ENCODE measurements around the gene ARHGAP10.

ARHGAP10 gene

DNA sequence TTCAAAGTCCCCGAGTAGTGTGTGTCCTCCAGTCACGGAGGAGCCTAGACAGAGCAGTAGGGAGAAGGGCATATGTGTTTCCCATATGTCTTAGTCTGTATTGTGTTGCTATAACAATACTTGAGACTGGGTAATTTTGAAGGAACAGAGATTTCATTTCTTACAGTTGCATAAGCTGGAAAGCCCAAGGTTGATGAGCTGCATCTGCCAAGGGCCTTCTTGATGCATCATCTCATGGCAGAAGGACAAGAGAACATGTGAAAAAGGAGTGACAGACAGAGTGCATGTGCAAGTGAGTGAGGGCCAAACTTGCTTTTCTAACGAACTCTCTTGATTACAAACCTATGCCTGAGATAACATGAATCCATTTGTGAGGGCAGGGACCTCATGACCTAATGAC is 243.4 kb downstream of the ARHGAP10 start:
- no CpG with 5 or more reads among the region's 3 CpGs for WGBS (ENCODE audit: insufficient coverage, insufficient read length)
- H3K27me3 ChIP-seq (ENCODE audit: control insufficient read depth, insufficient read depth, low read length) = no peaks in the 10 kb centered on the region
- no peak overlapping the region for H3K27ac ChIP-seq (ENCODE audit: low read length)
- H3K4me3 ChIP-seq (ENCODE audit: low read length) = no peak overlapping the region
- no peak for DNase-seq (ENCODE audit: low read depth, low spot score)
- peaks cover 1% of the 10 kb centered on the region; the same call in 1 of the 2 replicates for H3K4me1 ChIP-seq (ENCODE audit: control insufficient read depth, insufficient read depth, low read length)
- H3K36me3 ChIP-seq (ENCODE audit: control insufficient read depth, insufficient read depth, low read length) = no peaks in the 10 kb centered on the region
- no peaks in the 10 kb centered on the region for H3K9me3 ChIP-seq (ENCODE audit: control insufficient read depth, insufficient read depth, low read length)

GRCh38 chr4:147975933-147976928 is 244.3 kb downstream of the ARHGAP10 start:
- Histone ChIP-seq H3K27ac (ENCODE audit: low read length) (no peak overlapping the region), H3K4me3 (ENCODE audit: low read length) (no peak overlapping the region), H3K9me3 (ENCODE audit: control insufficient read depth, insufficient read depth, low read length) (no peaks in the 10 kb centered on the region), H3K4me1 (ENCODE audit: control insufficient read depth, insufficient read depth, low read length) (no peaks in the 10 kb centered on the region; the same call in 1 of the 2 replicates), H3K36me3 (ENCODE audit: control insufficient read depth, insufficient read depth, low read length) (no peaks in the 10 kb centered on the region), H3K27me3 (ENCODE audit: control insufficient read depth, insufficient read depth, low read length) (no peaks in the 10 kb centered on the region)
- WGBS (ENCODE audit: insufficient coverage, insufficient read length) = no CpG with 5 or more reads among the region's 2 CpGs
- DNase-seq (ENCODE audit: low read depth, low spot score) = no peak

DNA sequence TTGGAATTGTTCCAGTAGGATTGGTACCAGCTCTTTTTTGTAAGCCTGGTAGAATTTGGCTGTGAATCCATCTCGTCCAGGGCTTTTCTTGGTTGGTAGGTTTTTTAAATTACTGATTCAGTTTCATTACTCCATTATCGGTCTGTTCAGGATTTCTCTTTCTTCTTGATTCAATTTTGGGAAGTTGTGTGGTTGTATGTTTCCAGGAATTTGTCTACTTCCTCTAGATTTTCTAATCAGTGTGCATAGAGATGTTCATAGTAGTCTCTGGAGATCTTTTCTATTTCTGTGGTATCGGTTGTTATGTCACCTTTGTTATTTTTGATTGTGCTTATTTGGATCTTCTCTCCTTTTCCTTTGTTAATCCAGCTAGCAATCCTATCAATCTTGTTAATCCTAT is 248.7 kb downstream of the ARHGAP10 start:
- no CpG with 5 or more reads among the region's 3 CpGs for WGBS (ENCODE audit: insufficient coverage, insufficient read length)
- no peaks in the 10 kb centered on the region; the same call in 1 of the 2 replicates for H3K9me3 ChIP-seq (ENCODE audit: control insufficient read depth, insufficient read depth, low read length)
- no peaks in the 10 kb centered on the region for H3K36me3 ChIP-seq (ENCODE audit: control insufficient read depth, insufficient read depth, low read length)
- no peak for DNase-seq (ENCODE audit: low read depth, low spot score)
- H3K27me3 ChIP-seq (ENCODE audit: control insufficient read depth, insufficient read depth, low read length) = no peaks in the 10 kb centered on the region; the same call in 1 of the 2 replicates
- H3K27ac ChIP-seq (ENCODE audit: low read length) = no peak overlapping the region
- H3K4me1 ChIP-seq (ENCODE audit: control insufficient read depth, insufficient read depth, low read length) = no peaks in the 10 kb centered on the region
- H3K4me3 ChIP-seq (ENCODE audit: low read length) = no peak overlapping the region

DNA sequence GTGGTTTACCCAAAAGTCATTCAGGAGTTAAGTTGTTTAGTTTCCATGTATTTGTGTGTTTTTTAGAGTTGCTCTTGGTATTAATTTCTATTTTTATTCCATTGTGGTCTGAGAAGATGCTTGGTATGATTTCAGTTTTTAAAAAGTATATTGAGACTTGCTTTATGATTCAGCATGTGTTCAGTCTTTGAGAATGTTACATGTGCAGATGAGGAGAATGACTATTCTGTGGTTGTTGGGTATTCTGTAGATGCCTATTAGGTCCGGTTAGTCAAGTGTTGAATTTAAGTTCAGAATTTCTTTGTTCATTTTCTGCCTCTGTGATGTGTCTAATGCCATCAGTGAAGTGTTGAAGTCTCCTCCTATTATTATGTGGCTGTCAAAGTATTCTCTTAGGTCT is 249.4 kb downstream of the ARHGAP10 start:
- Histone ChIP-seq H3K36me3 (ENCODE audit: control insufficient read depth, insufficient read depth, low read length) (no peaks in the 10 kb centered on the region), H3K4me1 (ENCODE audit: control insufficient read depth, insufficient read depth, low read length) (no peaks in the 10 kb centered on the region), H3K4me3 (ENCODE audit: low read length) (no peak overlapping the region), H3K9me3 (ENCODE audit: control insufficient read depth, insufficient read depth, low read length) (no peaks in the 10 kb centered on the region; the same call in 1 of the 2 replicates), H3K27me3 (ENCODE audit: control insufficient read depth, insufficient read depth, low read length) (no peaks in the 10 kb centered on the region; the same call in 1 of the 2 replicates), H3K27ac (ENCODE audit: low read length) (no peak overlapping the region)
- DNase-seq (ENCODE audit: low read depth, low spot score) = no peak
- no CpG with 5 or more reads among the region's 1 CpG for WGBS (ENCODE audit: insufficient coverage, insufficient read length)

DNA sequence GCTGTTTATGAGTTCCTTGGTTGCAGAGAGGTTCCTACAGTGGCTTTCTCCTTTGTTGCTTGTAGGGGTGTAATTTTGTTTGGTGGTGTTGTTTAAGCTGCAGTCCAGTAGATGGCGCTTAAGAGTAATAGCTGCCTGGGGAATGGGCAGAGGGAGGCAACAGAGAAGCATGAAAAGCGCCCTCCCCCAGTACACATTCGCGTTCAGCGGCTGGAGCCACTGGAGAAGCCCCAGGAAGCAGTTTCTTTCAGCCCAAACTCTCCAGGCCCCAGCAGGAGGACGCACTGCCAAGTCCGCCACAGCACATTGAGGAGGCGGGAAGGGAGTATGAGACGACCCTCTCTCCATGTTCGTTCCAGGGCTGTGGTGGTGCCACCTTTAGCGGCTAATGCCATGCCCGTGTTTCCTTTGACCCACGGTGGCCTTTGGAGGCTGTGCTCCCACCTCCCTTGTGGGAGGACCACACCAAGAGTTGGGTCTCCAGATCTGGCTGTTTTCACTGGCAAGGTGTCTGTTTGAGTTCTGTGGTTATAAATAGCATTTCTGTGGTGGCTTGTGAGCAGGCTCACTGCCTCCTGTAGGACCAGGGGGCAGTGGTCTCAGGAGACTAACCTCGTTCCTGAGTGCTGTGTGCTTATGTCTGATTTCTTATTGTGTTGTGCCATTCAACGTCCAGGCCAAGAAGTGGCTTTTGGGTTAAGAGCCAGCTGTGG is 252.3 kb downstream of the ARHGAP10 start:
- DNase-seq (ENCODE audit: low read depth, low spot score) = peak; percentile 75

GRCh38 chr4:147984778-147985138 is 252.9 kb downstream of the ARHGAP10 start:
- no CpG with 5 or more reads among the region's 2 CpGs for WGBS (ENCODE audit: insufficient coverage, insufficient read length)
- Histone ChIP-seq H3K27me3 (ENCODE audit: control insufficient read depth, insufficient read depth, low read length) (no peaks in the 10 kb centered on the region; the same call in 1 of the 2 replicates), H3K36me3 (ENCODE audit: control insufficient read depth, insufficient read depth, low read length) (no peaks in the 10 kb centered on the region), H3K27ac (ENCODE audit: low read length) (no peak overlapping the region), H3K4me1 (ENCODE audit: control insufficient read depth, insufficient read depth, low read length) (no peaks in the 10 kb centered on the region; the same call in 1 of the 2 replicates), H3K4me3 (ENCODE audit: low read length) (no peak overlapping the region), H3K9me3 (ENCODE audit: control insufficient read depth, insufficient read depth, low read length) (no peaks in the 10 kb centered on the region; the same call in 1 of the 2 replicates)
- DNase-seq (ENCODE audit: low read depth, low spot score) = no peak

More for the DNA sequence above, 252.3 kb downstream of the ARHGAP10 start:
- Histone ChIP-seq H3K4me1 (ENCODE audit: control insufficient read depth, insufficient read depth, low read length) (no peaks in the 10 kb centered on the region; the same call in 1 of the 2 replicates), H3K4me3 (ENCODE audit: low read length) (no peak overlapping the region), H3K36me3 (ENCODE audit: control insufficient read depth, insufficient read depth, low read length) (no peaks in the 10 kb centered on the region), H3K9me3 (ENCODE audit: control insufficient read depth, insufficient read depth, low read length) (no peaks in the 10 kb centered on the region; the same call in 1 of the 2 replicates), H3K27ac (ENCODE audit: low read length) (no peak overlapping the region), H3K27me3 (ENCODE audit: control insufficient read depth, insufficient read depth, low read length) (no peaks in the 10 kb centered on the region; the same call in 1 of the 2 replicates)
- WGBS (ENCODE audit: insufficient coverage, insufficient read length) = no CpG with 5 or more reads among the region's 15 CpGs

DNA sequence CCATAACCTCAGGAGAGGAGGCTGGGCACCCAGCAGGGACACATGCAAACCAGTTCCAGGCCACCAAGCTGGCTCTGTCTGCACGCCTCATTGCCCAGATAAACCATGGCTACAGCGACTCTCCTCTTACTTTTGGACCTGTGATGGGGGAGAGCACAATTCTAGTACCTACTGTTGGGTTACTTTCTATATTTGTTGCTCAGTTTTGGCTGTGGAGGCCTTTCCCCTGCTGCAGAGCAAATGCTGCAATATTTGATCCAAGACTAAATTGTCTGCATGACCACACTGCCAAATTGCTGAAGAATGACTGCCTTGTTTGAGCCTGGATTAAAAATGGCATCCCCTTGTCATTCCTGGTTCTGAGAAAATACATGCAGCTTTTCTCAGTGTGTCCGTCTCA is 253.5 kb downstream of the ARHGAP10 start:
- no peaks in the 10 kb centered on the region; the same call in 1 of the 2 replicates for H3K27me3 ChIP-seq (ENCODE audit: control insufficient read depth, insufficient read depth, low read length)
- no peak overlapping the region for H3K27ac ChIP-seq (ENCODE audit: low read length)
- no peak overlapping the region for H3K4me3 ChIP-seq (ENCODE audit: low read length)
- no CpG with 5 or more reads among the region's 3 CpGs for WGBS (ENCODE audit: insufficient coverage, insufficient read length)
- no peaks in the 10 kb centered on the region for H3K36me3 ChIP-seq (ENCODE audit: control insufficient read depth, insufficient read depth, low read length)
- no peaks in the 10 kb centered on the region; the same call in 1 of the 2 replicates for H3K9me3 ChIP-seq (ENCODE audit: control insufficient read depth, insufficient read depth, low read length)
- DNase-seq (ENCODE audit: low read depth, low spot score) = no peak
- no peaks in the 10 kb centered on the region; the same call in 1 of the 2 replicates for H3K4me1 ChIP-seq (ENCODE audit: control insufficient read depth, insufficient read depth, low read length)

GRCh38 chr4:147987252-147987651 is 255.4 kb downstream of the ARHGAP10 start:
- H3K9me3 ChIP-seq (ENCODE audit: control insufficient read depth, insufficient read depth, low read length) = no peaks in the 10 kb centered on the region; the same call in 1 of the 2 replicates
- WGBS (ENCODE audit: insufficient coverage, insufficient read length) = no CpG with 5 or more reads among the region's 4 CpGs
- no peak for DNase-seq (ENCODE audit: low read depth, low spot score)
- no peak overlapping the region for H3K27ac ChIP-seq (ENCODE audit: low read length)
- H3K36me3 ChIP-seq (ENCODE audit: control insufficient read depth, insufficient read depth, low read length) = no peaks in the 10 kb centered on the region
- no peaks in the 10 kb centered on the region; the same call in 1 of the 2 replicates for H3K27me3 ChIP-seq (ENCODE audit: control insufficient read depth, insufficient read depth, low read length)
- H3K4me3 ChIP-seq (ENCODE audit: low read length) = no peak overlapping the region
- no peaks in the 10 kb centered on the region; the same call in 1 of the 2 replicates for H3K4me1 ChIP-seq (ENCODE audit: control insufficient read depth, insufficient read depth, low read length)

DNA sequence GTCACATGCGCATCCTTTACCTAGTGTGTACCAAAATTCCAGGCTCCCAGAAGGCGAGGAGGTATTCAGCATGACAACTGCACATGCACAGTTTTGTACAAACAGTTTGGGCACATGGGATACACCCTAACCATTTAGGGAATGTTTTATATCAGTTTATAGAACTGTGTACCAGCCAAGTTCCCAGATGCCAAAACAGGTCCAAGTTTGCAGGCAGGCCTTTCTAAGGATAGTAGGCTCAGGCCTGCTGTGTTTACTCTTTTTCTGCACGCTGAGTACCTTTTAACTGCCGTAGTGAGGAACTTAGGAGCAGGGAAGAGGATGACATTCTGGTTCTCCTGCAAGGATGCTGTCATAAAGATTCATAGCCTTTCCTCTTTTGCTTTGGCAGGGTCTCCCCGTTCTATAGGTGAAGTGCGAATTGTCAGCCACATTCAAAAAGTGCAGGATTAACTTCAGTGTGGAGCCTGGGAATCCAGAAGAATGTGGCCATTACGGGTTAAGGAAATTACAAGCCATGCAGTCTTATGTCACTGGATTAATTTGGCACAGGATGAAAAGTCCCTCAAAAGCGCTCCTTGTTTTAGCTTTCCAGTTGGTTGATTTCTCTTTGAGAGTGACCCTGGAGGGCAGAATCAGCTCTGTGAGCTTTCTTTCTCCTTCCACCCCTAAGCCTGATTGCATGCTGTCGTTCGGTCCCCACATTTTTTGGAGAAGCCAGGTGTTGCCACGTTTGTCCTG is 259.8 kb downstream of the ARHGAP10 start:
- no peaks in the 10 kb centered on the region; the same call in 1 of the 2 replicates for H3K4me1 ChIP-seq (ENCODE audit: control insufficient read depth, insufficient read depth, low read length)
- H3K36me3 ChIP-seq (ENCODE audit: control insufficient read depth, insufficient read depth, low read length) = no peaks in the 10 kb centered on the region
- H3K9me3 ChIP-seq (ENCODE audit: control insufficient read depth, insufficient read depth, low read length) = no peaks in the 10 kb centered on the region
- no peak for DNase-seq (ENCODE audit: low read depth, low spot score)
- no peaks in the 10 kb centered on the region for H3K27me3 ChIP-seq (ENCODE audit: control insufficient read depth, insufficient read depth, low read length)
- H3K27ac ChIP-seq (ENCODE audit: low read length) = no peak overlapping the region
- WGBS (ENCODE audit: insufficient coverage, insufficient read length) = no CpG with 5 or more reads among the region's 11 CpGs
- H3K4me3 ChIP-seq (ENCODE audit: low read length) = no peak overlapping the region

- no CpG with 5 or more reads among the region's 3 CpGs for WGBS (ENCODE audit: insufficient coverage, insufficient read length)
- Histone ChIP-seq H3K27me3 (ENCODE audit: control insufficient read depth, insufficient read depth, low read length) (no peaks in the 10 kb centered on the region), H3K9me3 (ENCODE audit: control insufficient read depth, insufficient read depth, low read length) (no peaks in the 10 kb centered on the region), H3K4me1 (ENCODE audit: control insufficient read depth, insufficient read depth, low read length) (no peaks in the 10 kb centered on the region), H3K4me3 (ENCODE audit: low read length) (no peak overlapping the region), H3K36me3 (ENCODE audit: control insufficient read depth, insufficient read depth, low read length) (no peaks in the 10 kb centered on the region), H3K27ac (ENCODE audit: low read length) (no peak overlapping the region)
- no peak for DNase-seq (ENCODE audit: low read depth, low spot score)
Measured at GRCh38 chr4:147994076-147994475, 262.2 kb downstream of the ARHGAP10 start.
